ENCODE measurements around the gene DHRS12. TPM values are rescaled to one million over a fixed set of nuclear protein-coding genes. Genes with fewer than 3 reads are reported as not detected.
A peak's percentile ranks its signal among the peaks of the same experiment; 100 is the strongest.

The DHRS12 gene
- total RNA-seq, 1 donor from 2014 or later, result 9.9 TPM

DNA sequence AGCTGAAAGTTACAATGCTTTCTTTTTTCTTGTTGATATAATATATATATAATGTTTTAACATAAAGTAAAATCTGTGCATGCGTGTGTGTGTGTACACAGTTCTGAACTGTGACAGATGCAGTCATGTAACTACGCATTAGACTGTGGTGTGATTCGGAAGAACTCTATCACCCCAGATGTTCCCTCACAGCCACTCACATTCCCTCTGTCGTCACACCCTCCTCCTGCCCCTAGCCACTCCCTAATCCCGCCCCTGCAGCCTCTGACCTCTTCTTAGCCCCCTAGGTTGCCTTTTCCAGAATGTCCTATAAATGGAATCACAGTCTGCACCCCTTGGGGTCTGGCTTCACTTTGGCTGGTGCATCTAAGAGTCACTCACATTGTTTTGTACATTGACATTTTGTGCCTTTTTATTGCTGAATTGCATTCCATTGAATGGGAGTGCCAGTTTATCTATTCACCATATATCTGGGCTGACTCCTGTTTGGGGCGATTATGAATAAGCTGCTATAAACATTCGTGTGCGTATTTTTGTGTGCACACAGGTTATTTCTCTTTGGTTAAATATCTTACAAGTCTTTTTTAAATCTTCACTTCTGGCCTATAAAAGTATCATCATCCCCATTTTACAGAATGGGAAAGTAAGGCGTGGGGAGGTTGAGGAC lies 20.4 kb downstream of the DHRS12 start:
- no peak for DNase-seq (ENCODE audit: low read depth in 2 of 2)

DNA sequence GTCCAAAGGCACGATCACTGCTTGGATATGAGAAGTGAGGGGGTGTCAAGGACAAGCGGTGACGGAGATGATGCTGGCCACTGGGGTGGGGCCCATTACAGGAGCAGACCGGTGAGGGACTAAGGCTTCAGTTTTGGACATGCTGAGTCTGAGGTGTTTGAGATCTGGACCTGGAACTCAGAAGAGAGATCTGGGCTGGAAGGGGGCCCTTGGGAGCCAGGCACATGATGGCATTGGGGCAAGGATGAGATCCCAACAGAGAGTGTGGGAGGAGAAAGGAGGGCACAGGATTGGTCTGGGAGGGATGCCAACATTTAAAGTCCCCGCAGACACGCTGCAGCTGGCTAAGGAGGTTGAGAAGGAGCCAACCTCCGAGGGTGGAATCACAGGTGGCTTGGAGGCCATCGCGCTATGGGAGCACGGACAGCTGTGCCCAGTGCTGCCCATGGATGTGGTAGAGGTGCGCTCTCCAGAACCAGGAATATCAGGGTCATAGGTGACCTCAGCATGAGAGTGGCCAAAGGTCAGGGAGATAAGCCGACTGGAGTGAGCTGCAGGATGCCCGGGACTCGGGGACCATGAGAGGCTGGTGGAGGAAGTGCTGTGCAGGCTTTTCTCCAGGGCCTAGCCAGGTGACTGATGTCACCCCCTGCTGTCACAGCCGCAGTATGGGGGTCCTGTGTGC lies 21.8 kb downstream of the DHRS12 start:
- no peak for DNase-seq (ENCODE audit: low read depth in 2 of 2)

DNA sequence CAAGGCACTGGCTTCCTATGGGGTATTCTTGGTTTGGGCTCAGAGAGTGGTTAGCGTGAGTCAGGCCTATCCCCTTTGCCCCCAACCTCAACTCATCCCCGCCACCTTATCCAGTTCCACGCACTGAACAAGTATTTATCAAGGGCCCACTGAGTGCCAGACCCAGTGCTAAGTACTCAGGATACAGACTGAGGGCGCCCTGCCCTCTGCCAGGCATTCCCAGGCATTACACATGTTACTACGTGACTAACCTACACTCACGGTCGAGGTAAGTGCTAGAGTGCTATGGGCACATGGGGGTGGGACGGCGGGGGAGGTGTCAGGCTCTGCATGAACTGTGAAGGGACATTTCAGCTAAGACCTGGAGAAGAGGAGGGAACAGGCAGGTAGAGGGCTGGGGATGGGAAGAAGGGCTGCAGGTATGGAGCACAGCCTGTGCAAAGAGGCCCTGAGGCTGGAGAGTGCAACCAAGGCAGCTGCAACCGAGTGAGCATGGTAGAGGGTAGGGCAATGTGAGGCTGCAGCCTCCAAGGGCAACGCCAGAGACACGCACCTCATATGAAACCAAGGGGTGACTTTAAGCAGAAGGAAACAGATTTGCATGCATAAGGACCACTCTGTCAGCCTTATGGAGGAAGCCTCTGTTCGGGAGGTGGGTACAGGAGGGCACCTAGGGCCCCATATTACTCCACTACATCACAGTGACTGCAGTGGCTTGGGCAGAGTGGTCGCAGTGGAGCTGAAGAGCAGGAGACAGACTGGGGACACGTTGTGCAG lies 22.5 kb downstream of the DHRS12 start:
- peak; percentile 36 to 70 for DNase-seq (ENCODE audit: low read depth in 2 of 2)

DNA sequence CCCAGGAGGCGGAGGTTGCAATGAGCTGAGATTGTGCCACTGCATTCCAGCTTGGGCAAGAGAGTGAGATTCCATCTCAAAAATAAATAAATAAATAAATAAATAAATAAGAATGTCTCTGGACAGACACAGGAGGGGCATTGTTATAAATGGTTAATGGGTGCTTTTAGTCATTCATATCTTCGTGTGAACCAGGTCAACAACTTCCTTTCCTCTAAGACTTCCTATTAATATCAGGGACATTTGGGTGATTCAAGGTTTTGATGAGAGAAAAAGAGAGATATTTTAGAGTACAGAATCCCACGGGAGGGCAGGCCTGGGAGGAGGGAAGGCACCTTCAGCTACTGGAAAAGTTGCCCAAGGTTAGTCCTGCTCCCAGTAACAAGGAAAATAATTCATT lies 23.9 kb downstream of the DHRS12 start:
- no peak for DNase-seq (ENCODE audit: low read depth in 2 of 2)

DNA sequence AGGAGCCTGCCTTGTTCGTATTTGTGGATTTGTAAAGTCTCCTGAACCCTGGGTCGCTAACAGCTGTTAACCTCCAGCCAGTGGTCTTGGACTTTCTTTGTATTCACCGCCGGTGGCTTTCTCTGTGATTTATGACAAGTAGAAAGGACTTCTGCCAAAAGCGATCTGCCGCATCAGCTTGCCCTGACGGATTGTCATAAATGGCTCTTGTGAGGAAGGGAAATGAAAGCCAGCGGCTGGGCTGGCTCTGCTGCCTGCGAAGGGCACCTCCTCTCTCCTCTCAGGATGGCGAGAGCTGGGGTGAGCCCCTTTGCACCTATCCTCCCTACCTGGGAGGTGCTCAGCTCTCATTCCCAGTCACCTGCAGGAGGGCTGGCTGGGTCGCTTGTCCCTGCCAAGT lies 25.6 kb downstream of the DHRS12 start:
- no peak for DNase-seq (ENCODE audit: low read depth in 2 of 2)

DNA sequence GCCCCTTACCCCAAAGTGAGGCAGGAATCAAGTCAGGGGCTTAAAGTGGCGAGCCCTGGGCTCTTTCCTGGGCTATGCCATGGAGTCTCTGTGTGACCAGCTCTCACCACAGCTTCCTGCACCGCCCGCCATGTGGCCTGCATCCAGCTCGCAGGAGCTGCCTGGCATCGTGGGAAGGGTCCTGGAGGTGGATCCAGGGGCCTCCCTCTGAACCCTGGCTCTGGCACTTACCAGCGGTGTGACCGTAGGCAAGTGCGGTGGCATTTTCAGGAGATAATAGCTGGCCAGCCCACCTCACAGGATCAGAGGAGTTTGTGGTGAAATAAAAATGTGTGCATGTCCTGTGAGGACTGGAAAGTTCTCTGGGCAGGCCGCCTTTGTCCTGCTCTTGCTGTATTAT lies 26.0 kb downstream of the DHRS12 start:
- no peak for DNase-seq (ENCODE audit: low read depth in 2 of 2)

DNA sequence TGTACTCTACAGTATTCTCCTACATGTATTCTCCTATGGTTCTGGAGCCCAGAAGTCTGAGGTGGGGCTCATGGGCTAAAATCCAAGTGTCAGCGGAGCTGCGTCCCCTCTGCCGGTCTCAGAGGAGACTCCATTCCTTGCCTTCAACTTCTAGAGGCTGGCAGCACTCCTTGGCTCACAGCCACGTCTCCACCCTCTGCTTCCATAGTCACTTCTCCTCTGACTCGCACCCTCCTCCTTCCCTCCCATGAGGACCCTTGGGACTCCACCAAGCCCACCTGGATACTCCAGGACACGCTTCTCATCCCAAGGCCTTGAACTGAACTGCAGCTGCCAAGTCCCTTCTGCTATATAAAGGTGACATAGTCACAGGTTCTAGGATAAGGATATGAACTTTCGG lies 27.8 kb downstream of the DHRS12 start:
- DNase-seq (ENCODE audit: low read depth in 2 of 2), result no peak

DNA sequence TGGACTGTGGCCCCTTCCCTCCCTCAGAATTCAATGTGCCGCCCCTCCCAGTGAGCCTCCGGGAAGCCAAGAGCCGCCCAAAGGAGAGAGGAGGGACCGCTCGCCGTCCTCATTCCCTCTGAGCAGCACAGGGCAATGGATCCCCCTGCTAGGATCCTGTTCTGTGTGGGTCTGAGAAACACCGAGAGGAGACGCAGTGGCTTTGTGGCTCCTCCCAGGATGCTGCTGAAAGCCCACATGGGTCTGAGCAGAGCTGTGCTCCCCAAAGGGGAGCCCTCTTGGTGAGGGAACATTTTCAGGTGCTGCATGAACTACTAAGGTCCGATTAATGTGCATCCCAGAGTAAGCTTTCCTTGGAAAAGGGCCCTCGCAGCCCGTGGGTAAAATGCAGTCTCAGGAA lies 30.4 kb downstream of the DHRS12 start:
- DNase-seq (ENCODE audit: low read depth in 2 of 2), result no peak

DNA sequence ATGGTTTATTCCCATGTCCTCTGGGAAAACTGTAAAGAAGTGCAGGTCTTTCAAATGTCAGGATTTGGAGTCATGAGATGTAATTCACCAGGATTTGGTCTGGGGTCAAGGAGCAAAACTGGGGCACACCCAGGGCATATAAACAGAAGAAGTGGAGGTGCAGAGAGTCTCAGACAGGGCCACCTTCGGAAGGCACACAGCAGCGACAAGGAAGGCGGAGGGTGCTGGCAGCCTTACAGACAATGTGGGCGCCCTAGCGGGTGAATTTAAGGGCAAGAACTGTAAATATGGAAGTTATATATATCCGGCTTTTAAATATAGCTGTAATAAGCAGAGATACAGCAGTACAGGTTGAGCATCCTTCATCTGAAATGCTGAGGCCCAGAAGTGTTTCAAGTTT lies 31.2 kb downstream of the DHRS12 start:
- DNase-seq (ENCODE audit: low read depth in 2 of 2), result no peak

DNA sequence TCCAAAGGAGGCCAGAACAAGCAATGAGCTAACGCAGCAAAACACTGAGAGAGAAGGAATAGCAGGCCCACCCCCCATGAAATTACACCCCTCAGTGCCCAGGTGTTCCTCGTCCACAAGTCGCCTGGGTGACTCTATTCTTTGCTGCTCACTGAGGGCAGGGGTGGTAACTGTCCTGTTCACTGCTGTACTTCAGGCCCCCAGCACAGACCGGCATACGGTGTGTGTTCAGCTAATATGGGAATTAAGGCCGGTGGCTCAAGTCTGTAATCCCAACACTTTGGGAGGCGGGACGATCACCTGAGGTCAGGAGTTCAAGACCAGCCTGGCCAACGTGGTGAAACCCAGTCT lies 31.9 kb downstream of the DHRS12 start:
- no peak for DNase-seq (ENCODE audit: low read depth in 2 of 2)

DNA sequence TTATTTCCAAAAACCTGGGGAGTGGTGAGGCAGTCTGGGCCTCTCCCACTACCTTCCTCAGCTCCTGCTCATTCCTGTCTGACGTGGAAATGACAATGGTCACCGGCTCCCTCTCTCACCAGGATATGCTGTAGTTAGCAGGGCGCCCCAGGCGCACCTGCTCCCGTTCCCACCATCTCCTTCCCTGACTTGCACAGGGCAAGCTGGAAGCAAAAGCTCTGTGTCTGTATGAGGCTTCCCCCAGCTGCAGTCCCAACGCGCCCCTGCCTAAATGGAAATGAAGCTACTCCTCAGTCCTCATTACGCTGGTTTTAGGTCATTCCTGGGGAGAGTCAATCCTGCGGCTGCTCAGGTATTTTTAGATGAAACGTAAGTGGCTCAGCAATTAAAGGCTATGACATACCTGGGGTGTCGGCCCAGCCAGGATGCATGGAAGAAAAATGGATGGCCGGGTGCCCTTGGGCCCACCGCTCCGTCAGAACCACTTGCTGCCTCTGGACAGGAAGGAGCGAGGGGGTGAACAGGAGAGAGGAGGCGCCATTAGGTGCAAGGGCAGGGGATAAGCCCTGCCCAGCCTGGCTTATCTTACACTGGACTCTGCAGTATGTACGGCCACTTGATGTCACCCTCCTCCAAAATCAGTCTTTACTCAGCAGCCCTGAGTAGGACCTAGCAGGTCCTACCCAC lies 32.4 kb downstream of the DHRS12 start:
- DNase-seq (ENCODE audit: low read depth in 2 of 2), result no peak

DNA sequence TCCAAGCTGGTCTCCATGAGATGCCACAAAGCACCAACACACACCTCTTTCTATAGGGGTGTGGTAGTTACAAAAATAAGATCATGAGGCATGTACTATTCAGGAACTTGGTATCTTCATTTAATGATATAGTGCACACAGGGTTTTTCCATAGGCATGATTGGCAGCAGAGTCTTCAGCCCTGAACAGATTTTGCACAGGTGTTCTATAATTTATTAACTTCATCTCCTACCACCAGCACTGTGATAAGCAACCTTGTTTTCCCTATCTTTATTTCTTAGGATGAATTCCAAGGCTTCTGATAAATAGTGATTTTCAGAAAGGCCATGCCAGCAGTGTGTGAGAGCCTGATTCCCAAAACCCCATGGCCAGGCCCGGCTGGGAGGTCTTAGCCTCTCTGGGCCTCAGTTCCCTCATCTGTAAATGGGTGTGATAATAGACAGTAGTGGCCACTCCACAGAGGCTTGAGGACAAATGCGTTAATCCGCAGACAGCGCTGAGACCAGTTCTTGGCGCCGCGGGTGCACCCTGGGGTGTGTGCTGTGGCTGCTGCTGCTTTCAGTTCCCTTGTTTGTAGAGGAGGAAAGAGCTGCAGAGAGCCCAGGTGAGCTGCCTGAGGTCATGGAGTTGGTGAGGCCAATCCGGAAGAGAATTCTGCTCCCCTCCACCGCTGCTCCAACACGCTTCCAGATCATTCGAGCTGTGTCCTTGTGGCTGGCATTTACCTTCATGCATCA lies 33.1 kb downstream of the DHRS12 start:
- no peak for DNase-seq (ENCODE audit: low read depth in 2 of 2)

DNA sequence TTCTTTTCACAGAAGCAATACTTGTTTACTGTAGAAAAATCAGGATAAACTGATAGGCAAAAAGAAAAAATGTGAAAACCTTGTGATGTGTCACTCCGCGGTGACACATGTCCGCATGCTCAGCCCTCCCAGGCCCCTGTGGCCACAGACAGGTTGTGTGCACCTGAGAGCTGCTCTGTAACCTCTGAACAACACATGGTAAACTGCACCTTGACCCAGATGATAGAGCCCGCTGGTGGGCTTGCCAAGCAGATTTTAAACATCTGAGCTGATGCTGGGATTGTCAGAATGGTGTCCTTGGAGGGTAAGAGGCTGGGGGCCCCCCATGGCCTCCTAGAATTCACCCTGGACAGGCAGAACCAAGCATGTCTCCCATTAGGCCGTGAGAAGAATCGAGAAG lies 33.8 kb downstream of the DHRS12 start:
- no peak for DNase-seq (ENCODE audit: low read depth in 2 of 2)

DNA sequence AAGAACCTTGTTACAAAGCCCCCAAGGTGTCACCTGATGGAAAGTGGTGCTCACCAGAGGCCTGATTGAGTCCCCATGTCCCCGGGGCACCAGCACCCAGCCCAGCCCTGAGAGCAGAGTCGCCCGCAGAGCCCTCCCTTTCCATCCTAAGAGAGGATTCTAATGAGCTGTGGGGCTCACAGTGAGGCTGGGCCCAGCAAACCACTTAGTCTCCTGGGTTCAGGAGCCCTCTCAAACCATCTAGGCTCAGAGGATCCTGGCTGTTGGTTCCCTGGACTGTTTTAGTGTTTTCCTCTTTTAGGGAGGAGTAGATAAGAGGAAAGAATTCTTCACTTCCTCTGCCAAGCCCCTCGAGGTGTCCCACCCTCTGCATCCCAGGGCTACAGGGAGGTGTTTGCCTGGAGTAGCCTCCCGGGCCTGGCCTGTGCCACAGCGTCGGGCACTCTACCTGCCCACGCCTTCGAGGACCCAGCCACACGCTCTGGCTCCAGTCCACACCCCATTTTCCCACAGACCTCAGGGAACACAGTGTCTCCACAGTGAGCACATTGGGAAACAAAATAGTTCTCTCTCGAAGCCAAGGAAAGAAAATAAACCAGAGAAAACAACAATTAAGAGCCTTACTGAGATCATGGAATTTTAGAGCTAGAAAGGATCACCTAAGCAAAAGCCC lies 34.4 kb downstream of the DHRS12 start:
- DNase-seq (ENCODE audit: low read depth in 2 of 2), result no peak

DNA sequence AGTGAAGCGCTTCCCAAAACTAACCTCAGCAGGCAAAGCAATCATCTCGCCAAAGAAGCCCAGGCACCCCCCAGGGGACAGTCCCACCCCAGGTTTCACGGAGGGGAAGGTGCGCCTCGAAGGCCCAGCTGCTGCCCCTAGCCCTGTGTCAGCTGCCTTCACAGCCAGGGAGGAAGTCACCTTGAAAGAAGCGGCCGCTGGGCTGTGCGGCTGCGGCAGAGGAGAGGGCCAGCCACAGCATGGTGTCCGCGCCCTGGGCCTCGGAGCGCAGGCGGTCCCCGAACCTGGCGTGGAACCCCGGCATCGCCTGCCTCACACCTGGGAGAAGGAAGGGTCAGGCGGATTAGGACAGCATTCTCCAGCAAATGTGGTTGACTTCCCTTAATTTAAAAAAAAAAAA lies 35.0 kb downstream of the DHRS12 start:
- no peak for DNase-seq (ENCODE audit: low read depth in 2 of 2)

DNA sequence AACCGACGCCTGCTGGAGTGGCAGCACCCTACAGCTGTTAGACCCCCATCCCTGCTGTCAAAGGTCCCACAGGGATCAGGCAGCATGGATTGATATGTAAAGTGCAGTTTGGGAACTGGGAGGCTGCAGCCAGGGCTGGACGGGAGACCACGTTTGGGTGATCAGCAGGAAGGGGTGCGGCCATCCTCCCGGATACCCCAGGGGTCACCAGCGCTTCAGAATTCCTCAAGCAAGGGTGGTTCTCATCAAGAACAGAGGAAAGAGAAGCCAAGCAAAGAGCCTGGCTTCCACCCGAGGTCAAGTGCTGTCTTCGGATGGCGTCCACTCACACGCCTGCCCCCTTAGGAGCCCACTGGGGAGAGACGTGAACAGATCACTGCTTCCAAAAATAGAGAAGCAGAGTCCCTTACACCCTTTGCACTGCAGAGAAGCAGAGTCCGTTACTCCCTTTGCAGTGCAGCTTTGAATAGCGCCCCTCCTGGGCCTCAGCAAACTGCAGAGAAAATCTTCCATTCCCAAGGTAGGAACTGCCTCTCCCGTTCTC lies 35.5 kb downstream of the DHRS12 start:
- no peak for DNase-seq (ENCODE audit: low read depth in 2 of 2)

DNA sequence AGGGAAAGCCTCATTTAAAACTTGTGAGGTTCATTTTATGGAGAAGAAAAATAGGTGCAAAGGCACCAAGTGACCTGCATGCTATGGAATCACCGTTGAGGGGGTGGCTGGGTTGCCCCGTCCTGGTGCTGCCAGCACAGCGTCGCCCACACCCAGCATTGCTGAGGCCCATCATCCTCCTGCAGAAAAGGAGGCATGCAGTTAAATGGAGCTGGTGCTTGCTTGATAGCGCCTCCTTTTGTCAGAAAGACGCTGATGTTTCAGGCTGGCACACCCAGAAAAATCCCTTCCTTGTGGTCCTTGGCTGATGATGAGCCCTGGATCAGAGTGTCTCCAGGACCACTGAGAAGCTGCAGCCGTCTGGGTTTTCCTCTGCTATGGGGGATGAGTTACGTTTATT lies 36.9 kb downstream of the DHRS12 start:
- no peak for DNase-seq (ENCODE audit: low read depth in 2 of 2)

DNA sequence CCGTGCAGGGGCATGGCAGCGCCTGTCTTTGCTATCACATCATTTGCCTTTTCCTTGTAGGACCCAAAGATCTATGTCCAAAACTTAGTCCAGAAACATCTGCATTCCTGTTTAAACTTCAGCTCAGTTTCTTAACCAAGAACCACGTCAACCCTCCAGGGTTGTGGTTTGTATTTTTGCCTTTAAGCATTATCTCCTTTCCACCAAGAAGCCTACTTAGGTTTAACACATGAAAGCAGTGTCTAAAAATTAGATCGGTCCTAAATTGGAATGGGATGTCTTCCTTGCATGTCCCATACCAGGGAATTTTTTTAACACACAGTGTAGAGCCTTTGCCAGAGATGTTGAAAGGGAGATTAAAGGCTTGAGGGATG lies 38.8 kb downstream of the DHRS12 start:
- no peak for DNase-seq (ENCODE audit: low read depth in 2 of 2)

DNA sequence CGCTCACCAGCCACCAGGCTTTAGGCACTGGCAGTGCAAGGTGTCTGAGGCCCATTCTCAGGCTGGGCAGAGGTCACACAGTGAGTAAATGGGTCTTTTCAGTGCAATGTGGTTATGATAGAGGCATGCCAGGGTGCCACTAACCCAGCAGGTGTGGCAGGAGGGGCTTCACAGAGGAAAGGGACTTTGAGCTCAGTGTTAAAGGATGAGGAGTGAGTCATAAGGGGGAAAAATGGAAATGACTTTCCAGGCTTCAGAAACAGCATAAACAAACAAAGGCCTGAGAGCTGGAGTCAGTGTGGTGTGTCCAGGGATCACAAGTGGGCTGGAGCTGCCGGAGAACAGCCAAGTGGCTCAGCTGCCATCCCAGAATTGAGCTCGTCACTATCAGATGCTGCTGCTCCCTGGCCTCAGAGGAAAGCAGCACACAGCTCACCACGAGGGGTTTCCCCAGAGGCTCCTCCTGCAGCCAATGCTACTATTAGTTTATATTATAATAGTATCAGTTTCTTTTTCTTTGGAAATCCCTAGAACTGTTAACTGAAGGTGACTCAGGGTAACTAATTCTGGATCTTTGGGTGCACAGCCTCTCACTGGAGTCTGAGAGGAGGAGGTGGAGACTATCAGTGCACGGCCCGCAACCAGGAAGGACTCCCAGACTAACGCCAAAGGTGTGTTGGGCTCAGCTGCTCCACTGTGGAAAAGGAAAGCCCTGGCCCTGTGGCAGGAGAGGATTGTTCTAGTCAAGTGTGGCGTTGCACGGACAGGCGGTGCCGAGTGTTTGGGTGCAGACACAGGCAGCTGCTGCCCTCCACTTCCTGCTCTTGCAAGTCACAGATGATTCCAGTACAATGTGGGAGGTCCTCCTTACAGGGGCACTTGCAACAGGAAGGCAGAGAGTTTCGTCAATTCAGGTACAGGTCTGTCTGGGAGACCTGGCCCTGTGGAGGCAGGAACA lies 39.5 kb downstream of the DHRS12 start:
- peak; percentile 53 to 91 for DNase-seq (ENCODE audit: low read depth in 2 of 2)

DNA sequence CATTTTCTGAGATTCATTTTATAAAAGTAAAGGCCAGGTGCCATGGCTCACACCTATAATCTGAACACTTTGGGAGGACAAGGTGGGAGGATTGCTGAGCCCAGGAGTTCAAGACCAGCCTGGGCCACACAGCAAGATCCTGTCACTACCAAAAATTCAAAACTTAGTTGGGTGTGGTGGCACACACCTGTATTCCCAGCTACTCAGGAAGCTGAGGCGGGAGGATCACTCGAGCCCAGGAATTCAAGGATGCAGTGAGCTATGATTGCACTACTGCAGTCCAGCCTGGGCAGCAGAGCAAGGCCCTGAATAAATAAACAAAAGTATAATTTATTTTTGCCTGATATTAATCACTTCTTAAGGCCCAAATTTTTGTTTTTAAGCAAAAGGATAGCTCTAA lies 40.5 kb downstream of the DHRS12 start:
- DNase-seq (ENCODE audit: low read depth in 2 of 2), result no peak

All from lung microvascular endothelial cell (primary cell).